ENCODE measurements around the gene RNU1-4.
"Not testable (repeated sequence)": the region's sequence is repeated elsewhere in the genome, so short reads cannot be mapped to it uniquely, and the experiment has no call there.

DNA sequence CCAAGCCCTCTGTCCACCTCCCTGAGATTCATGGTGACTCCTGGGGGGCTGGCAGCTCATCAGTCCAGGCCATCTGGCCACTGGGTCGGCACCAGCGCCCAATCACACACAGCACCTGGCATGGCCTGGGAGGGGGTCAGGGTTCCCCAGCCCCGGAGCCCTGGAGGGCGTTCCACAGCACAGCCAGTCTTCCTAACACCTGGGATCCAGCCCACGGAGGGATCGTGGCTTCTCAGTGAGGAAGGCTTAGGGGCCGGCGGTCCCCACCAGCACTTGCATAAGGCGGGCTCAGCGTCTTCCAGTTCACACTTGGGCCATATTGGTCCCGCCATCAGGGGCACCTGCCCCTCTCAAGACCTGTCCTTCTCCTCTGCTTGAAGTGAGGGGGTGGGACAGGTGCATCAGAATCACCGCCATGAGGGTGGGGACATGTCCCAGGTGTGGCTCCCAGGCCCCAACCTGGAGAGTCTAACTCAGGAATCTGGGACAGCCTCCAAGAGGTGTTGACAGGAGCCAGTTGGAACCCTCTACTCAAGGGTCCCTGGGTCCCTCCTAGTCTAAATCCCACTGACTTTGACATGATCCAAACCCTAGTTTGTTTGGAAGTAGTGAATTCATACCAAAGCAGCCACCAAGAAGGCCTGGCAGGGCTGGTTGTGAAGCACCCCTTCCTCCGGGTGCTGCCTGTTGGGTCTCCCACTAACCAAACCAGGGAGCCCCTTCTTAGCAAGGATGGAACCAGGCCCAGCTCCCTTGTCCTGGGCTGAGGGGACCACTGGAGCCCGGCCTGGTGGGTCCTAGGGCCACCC is 22.0 kb upstream of the RNU1-4 start:
- not testable (repeated sequence) for TF ChIP-seq CTCF, POLR2A (IDR thresholded peaks at IDR 0.05)

Data from prostate gland (tissue), 2 donors.